HepG2 (cell line): ENCODE measurements around the gene GOT2. TPM values are rescaled to one million over a fixed set of nuclear protein-coding genes. Genes with fewer than 3 reads are reported as not detected.

Experiments
- DR1 ChIP-seq: sonication (generic); formaldehyde crosslinking; IDR thresholded peaks from 2 replicates; pipeline ENCODE4 v1.8.0; 2021; ENCODE audit warnings: mild to moderate bottlenecking, missing genetic modification reagents, inconsistent platforms
- DRAP1 ChIP-seq: IDR thresholded peaks from 2 replicates; pipeline ENCODE4 v1.6.1; 2016; ENCODE audit warnings: missing genetic modification reagents, missing compliant biosample characterization
- LCORL ChIP-seq, 2 experiments: fragments of 450-650 bp in 1 of 2; sonication (generic) in 1 of 2; formaldehyde crosslinking in 1 of 2; IDR thresholded peaks; 2 replicates each; pipeline versions ENCODE4 v1.5.0 to v1.6.1; 2017 to 2020; ENCODE audit warnings: antibody characterized with exemption in 1 of 2, missing genetic modification reagents in 1 of 2
- MYC ChIP-seq: sonication (generic); formaldehyde crosslinking; IDR thresholded peaks from 2 replicates; pipeline ENCODE4 v1.9.0; 2021; ENCODE audit warnings: missing genetic modification reagents, borderline replicate concordance
- PBX3 ChIP-seq: sonication (generic); formaldehyde crosslinking; IDR thresholded peaks from 2 replicates; pipeline ENCODE4 v1.8.1; 2023; ENCODE audit warnings: missing genetic modification reagents, inconsistent platforms, borderline replicate concordance
- POLR2AphosphoS5 ChIP-seq: IDR thresholded peaks from 2 replicates; pipeline ENCODE4 v1.6.1; 2012; ENCODE audit warnings: low read depth, low read length
- PRMT3 ChIP-seq: sonication (generic); formaldehyde crosslinking; IDR thresholded peaks from 2 replicates; pipeline ENCODE4 v1.8.1; 2022; ENCODE audit warnings: low read depth, mild to moderate bottlenecking, moderate library complexity, missing genetic modification reagents, borderline replicate concordance
- REL ChIP-seq: sonication (generic); formaldehyde crosslinking; conservative IDR thresholded peaks from 2 replicates; pipeline ENCODE4 v1.8.0; 2022; ENCODE audit warnings: mild to moderate bottlenecking, missing genetic modification reagents, moderate library complexity
- RFX3 ChIP-seq: IDR thresholded peaks from 2 replicates; pipeline ENCODE4 v1.6.1; 2016; ENCODE audit warnings: missing biosample characterization, missing genetic modification reagents
- SMC3 ChIP-seq: IDR thresholded peaks from 2 replicates; pipeline ENCODE4 v1.6.1; 2011; ENCODE audit warnings: low read length, improper control_type of control experiment
- THYN1 ChIP-seq: sonication (generic); formaldehyde crosslinking; IDR thresholded peaks from 2 replicates; pipeline ENCODE4 v1.8.1; 2023; ENCODE audit warnings: low read depth, mild to moderate bottlenecking, moderate library complexity, missing genetic modification reagents, borderline replicate concordance
- TP53 ChIP-seq: sonication (generic); formaldehyde crosslinking; conservative IDR thresholded peaks from 2 replicates; pipeline ENCODE4 v1.4.0; 2020; ENCODE audit warnings: missing genetic modification reagents
- USF2 ChIP-seq, 2 experiments: sonication (generic) in 1 of 2; formaldehyde crosslinking in 1 of 2; IDR thresholded peaks; 2 replicates each; pipeline versions ENCODE4 v1.5.1 to v1.6.1; 2011 to 2020; ENCODE audit warnings: borderline replicate concordance in 1 of 2, low read depth in 1 of 2, low read length in 1 of 2, mild to moderate bottlenecking in 1 of 2, missing genetic modification reagents in 1 of 2, moderate library complexity in 1 of 2
- ZFP1 ChIP-seq: IDR thresholded peaks from 2 replicates; pipeline ENCODE4 v1.6.1; 2016
- ZNF253 ChIP-seq: sonication (generic); formaldehyde crosslinking; IDR thresholded peaks from 2 replicates; pipeline ENCODE4 v1.8.0; 2022; ENCODE audit warnings: mild to moderate bottlenecking, missing genetic modification reagents, borderline replicate concordance
- ZNF569 ChIP-seq: sonication (generic); formaldehyde crosslinking; IDR thresholded peaks from 2 replicates; pipeline ENCODE4 v1.5.0; 2020; ENCODE audit warnings: mild to moderate bottlenecking, missing genetic modification reagents, moderate library complexity, borderline replicate concordance
- ZNF614 ChIP-seq: IDR thresholded peaks from 2 replicates; pipeline ENCODE4 v1.6.1; 2018; ENCODE audit warnings: missing biosample characterization, missing genetic modification reagents, inconsistent platforms, borderline replicate concordance
- ZNF766 ChIP-seq: sonication (generic); formaldehyde crosslinking; IDR thresholded peaks from 2 replicates; pipeline ENCODE4 v1.5.0; 2020; ENCODE audit warnings: missing genetic modification reagents, borderline replicate concordance
- ZNF788 ChIP-seq: sonication (generic); formaldehyde crosslinking; IDR thresholded peaks from 2 replicates; pipeline ENCODE4 v1.5.0; 2020; ENCODE audit warnings: mild to moderate bottlenecking, missing genetic modification reagents, borderline replicate concordance
- ZNF891 ChIP-seq: sonication (generic); formaldehyde crosslinking; IDR thresholded peaks from 2 replicates; pipeline ENCODE4 v1.5.0; 2020; ENCODE audit warnings: mild to moderate bottlenecking, missing genetic modification reagents
- ZSCAN22 ChIP-seq: sonication (generic); formaldehyde crosslinking; IDR thresholded peaks from 2 replicates; pipeline ENCODE4 v1.4.0; 2020; ENCODE audit warnings: mild to moderate bottlenecking, missing genetic modification reagents
- polyA plus RNA-seq, 8 experiments: library from polyadenylated mRNA; depleted of rRNA in 3 of 8; stranded (reverse) in 7 of 8; unstranded in 1 of 8; fragments of >200 nt; fragmentation: Illumina TruSeq in 4 of 8; extraction: Trizol in 4 of 8; gene quantifications; 2 replicates each; pipeline versions ENCODE4 v1.2.1 to v1.2.3, GENCODE V29; 2011 to 2016; ENCODE audit warnings: low read depth in 4 of 8, missing spikeins in 1 of 8, mixed read lengths in 1 of 8; ENCODE audit not compliant: insufficient read depth in 1 of 8
- total RNA-seq, 5 experiments: library from RNA; depleted of rRNA; stranded (reverse); fragments of >200 nt; fragmentation: Illumina TruSeq; extraction: Trizol; gene quantifications; 2 replicates each; pipeline ENCODE4 v1.2.3, GENCODE V29; 2016; ENCODE audit warnings: low read depth in 1 of 5
- TF ChIP-seq, protein P1 (sequence below): sonication (generic); formaldehyde crosslinking; IDR thresholded peaks from 2 replicates; pipeline ENCODE4 v1.4.0; 2020; ENCODE audit warnings: mild to moderate bottlenecking, missing genetic modification reagents

Gene GOT2
- total and polyA plus RNA-seq, 2 of the 13 experiments (the other 11 are each of a cell fraction or from before 2014, with no cell fraction given), result 32.6 to 121 TPM

DNA sequence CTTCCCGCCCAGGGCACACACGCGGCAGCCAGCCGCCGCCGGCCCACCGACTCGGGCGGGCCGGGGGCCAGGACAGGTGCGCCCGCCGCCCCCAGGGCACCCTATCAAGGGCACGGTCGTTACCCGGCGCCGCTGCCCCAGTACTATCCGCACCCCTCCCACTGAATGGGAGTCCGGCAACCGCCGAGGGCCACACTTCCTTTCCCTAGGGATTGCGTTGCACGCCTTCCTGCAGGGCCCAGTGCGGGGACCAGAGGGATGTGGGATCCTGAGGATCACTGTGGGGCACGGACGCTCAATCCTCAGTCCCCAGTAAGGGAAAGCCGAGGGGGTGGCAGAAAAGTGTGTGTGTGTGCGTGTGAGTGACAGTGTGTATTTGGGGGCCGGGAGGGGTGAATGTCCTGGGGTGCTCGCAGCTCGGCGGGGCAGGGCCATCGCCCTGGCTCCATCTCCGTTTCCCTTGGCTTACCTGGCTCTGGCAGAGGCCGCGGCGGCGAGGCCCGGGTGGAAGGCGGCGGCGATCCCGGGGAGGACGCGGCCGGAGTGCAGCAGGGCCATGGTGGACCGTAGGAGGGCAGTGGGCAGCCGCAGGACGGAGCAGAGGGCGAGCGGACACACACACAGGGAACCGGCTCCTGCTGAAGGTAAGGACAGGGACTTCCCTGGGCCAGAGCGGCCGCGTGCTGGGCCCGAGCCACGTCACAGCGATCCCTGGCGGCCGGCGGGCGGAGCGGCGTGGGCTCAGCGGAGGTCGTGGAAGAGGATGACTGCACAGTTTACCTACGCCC, at the start of gene GOT2 (continued):
- TF ChIP-seq THYN1 (CRISPR knock-in tag), result no peak
- peak; percentile 92 for TF ChIP-seq REL (CRISPR knock-in tag)
- TF ChIP-seq TP53 (CRISPR knock-in tag), result peak; percentile 89; the same call in 1 of the 2 replicates
- peak; percentile 69; the same call in 1 of the 2 replicates for TF ChIP-seq PBX3 (CRISPR knock-in tag)
- TF ChIP-seq DR1 (CRISPR knock-in tag), result peak; percentile 81
- no peak for TF ChIP-seq PRMT3 (CRISPR knock-in tag)
- TF ChIP-seq ZNF788 (CRISPR knock-in tag), result peak; percentile 97; the same call in 1 of the 2 replicates
- TF ChIP-seq USF2 (IDR thresholded peaks at IDR 0.05; ENCODE audit: low read depth, low read length), result no peak
- TF ChIP-seq USF2 (CRISPR knock-in tag; IDR thresholded peaks at IDR 0.05; ENCODE audit: borderline replicate concordance), result peak; percentile 51; the same call in 1 of the 2 replicates
- TF ChIP-seq POLR2AphosphoS5, result peak; percentile 79
- TF ChIP-seq DRAP1 (CRISPR knock-in tag), result peak; percentile 45; the same call in 1 of the 2 replicates
- no peak for TF ChIP-seq LCORL (IDR thresholded peaks at IDR 0.05)
- peak; percentile 89 for TF ChIP-seq LCORL (CRISPR knock-in tag; IDR thresholded peaks at IDR 0.05)
- TF ChIP-seq ZNF891 (CRISPR knock-in tag), result peak; percentile 36; the same call in 1 of the 2 replicates
- peak; percentile 40; the same call in 1 of the 2 replicates for TF ChIP-seq ZNF569 (CRISPR knock-in tag)
- TF ChIP-seq ZNF253 (CRISPR knock-in tag), result 0 out of 2 replicates have a peak, but pooled peaks have one; percentile 27
- peak; percentile 96 for TF ChIP-seq MYC
- peak; percentile 70; the same call in 1 of the 2 replicates for TF ChIP-seq ZFP1 (CRISPR knock-in tag)
- no peak for TF ChIP-seq ZSCAN22 (CRISPR knock-in tag)
- TF ChIP-seq ZNF614 (CRISPR knock-in tag), result peak; percentile 83; the same call in 1 of the 2 replicates
- no peak for TF ChIP-seq SMC3
- TF ChIP-seq ZNF766 (CRISPR knock-in tag), result peak; percentile 94
- TF ChIP-seq RFX3, result no peak
- TF ChIP-seq, protein P1, sequence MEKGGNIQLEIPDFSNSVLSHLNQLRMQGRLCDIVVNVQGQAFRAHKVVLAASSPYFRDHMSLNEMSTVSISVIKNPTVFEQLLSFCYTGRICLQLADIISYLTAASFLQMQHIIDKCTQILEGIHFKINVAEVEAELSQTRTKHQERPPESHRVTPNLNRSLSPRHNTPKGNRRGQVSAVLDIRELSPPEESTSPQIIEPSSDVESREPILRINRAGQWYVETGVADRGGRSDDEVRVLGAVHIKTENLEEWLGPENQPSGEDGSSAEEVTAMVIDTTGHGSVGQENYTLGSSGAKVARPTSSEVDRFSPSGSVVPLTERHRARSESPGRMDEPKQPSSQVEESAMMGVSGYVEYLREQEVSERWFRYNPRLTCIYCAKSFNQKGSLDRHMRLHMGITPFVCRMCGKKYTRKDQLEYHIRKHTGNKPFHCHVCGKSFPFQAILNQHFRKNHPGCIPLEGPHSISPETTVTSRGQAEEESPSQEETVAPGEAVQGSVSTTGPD (CRISPR knock-in tag), result no peak
